ENCODE data around the gene SYT8.

DNA sequence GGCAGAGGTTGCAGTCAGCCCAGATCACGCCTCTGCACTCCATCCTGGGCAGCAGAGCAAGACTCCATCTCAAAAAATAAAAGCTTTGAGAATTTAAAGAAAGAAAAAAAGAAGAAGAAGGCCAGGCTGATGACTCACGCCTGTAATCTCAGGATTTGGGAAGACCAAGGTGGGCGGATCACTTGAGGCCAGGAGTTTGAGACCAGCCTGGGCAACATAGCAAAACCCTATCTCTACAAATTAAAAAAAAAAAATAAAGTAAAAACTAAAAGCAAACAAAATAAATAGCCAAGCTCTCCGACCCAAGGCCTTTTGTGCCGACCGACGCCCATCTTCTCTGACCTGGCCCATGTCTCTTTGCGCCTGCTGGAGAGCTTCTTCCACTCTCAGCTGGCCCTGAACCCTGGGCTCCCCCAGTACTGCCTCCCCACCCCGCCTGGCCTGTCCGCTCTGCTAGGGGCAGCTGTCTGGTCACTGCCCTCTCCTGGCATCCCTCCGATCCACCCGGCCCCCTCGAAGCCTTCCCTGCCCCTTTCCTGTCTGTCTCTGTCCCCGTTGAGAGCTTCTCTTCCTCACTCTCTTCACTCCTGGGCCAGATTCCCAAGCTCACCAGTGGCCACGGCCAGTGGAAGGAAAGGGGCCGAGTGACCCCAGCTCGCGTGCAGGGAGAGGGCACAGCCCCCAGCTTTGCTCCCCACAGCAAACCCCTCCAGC, 13.3 kb downstream of the SYT8 start:
- TF ChIP-seq, protein P1, sequence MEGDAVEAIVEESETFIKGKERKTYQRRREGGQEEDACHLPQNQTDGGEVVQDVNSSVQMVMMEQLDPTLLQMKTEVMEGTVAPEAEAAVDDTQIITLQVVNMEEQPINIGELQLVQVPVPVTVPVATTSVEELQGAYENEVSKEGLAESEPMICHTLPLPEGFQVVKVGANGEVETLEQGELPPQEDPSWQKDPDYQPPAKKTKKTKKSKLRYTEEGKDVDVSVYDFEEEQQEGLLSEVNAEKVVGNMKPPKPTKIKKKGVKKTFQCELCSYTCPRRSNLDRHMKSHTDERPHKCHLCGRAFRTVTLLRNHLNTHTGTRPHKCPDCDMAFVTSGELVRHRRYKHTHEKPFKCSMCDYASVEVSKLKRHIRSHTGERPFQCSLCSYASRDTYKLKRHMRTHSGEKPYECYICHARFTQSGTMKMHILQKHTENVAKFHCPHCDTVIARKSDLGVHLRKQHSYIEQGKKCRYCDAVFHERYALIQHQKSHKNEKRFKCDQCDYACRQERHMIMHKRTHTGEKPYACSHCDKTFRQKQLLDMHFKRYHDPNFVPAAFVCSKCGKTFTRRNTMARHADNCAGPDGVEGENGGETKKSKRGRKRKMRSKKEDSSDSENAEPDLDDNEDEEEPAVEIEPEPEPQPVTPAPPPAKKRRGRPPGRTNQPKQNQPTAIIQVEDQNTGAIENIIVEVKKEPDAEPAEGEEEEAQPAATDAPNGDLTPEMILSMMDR (IDR thresholded peaks at IDR 0.05; ENCODE audit: low read depth, low read length, poor library complexity, severe bottlenecking): no peak
- no peak for TF ChIP-seq EZH2phosphoT487 (IDR thresholded peaks at IDR 0.05; ENCODE audit: borderline replicate concordance, low read length)

All from DOHH2 (cell line).